Measurements from ENCODE around the gene PI3.
"Not testable (repeated sequence)": the region's sequence is repeated elsewhere in the genome, so short reads cannot be mapped to it uniquely, and the experiment has no call there.

Gene PI3, protein sequence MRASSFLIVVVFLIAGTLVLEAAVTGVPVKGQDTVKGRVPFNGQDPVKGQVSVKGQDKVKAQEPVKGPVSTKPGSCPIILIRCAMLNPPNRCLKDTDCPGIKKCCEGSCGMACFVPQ

DNA sequence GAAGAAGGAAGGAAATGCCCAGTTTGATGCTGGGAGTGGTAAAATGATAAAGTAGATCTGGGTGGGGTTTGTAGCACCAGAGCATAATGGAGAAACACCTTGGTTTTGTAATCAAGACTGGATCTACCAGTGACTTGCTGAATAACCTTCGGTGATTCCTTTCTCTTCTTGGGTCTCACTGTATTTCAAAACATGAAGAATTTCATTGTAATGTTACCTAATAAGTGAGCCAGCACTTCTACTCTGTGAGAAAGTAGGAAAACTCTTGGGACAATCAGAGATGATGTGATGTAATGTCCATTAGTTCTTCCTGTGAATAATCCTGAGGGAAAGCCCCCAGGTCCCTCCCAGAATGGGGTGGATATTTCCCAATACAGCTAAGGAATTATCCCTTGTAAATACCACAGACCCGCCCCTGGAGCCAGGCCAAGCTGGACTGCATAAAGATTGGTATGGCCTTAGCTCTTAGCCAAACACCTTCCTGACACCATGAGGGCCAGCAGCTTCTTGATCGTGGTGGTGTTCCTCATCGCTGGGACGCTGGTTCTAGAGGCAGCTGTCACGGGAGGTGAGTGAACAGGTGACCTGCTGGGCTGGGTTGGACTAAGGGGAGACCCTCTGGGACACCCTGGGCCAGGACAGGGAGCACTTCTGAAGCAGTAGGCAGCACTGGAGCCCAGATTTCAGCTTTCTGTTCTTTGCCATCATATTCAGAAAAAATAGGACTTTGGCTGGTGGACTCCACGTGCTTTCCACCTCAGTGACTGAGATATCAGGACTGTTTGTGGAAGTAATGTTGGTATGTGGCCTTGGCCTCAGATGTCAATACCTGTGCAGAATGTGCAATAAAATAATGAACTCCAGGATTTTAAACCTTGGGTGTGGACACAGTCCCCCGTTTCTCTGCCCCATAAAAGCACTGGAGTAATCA, at the start of gene PI3:
Gene PI3, plus strand, starts transcription at position 469 of the 931 bp plus-strand sequence. Its CDS starts 21 bp downstream, at position 490.
- DNase-seq (ENCODE audit: low read depth): no peak

DNA sequence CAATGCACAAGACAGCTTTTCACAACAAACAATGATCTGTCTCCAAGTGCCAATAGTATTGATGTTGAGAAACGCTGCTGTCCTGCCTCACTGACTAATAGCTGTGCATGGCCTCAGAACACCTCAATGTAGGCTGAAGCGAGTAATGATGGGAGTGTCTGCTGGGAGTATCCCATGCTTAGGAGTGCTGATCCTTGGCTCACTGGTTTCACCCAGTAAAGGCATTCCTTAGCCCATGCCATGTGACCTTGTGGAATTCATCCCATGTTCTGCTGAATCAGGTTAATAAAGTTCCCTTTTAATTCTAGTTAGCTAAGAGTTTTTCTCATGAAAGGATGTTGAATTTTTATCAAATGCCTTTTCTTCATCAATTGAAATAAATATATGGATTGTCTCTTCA, 46.6 kb upstream of the PI3 start:
- peak; percentile 24 for DNase-seq (ENCODE audit: low read depth)

- DNase-seq (ENCODE audit: low read depth): no peak
Observed at GRCh38 chr20:45136911-45137310, 37.8 kb upstream of the PI3 start.

DNA sequence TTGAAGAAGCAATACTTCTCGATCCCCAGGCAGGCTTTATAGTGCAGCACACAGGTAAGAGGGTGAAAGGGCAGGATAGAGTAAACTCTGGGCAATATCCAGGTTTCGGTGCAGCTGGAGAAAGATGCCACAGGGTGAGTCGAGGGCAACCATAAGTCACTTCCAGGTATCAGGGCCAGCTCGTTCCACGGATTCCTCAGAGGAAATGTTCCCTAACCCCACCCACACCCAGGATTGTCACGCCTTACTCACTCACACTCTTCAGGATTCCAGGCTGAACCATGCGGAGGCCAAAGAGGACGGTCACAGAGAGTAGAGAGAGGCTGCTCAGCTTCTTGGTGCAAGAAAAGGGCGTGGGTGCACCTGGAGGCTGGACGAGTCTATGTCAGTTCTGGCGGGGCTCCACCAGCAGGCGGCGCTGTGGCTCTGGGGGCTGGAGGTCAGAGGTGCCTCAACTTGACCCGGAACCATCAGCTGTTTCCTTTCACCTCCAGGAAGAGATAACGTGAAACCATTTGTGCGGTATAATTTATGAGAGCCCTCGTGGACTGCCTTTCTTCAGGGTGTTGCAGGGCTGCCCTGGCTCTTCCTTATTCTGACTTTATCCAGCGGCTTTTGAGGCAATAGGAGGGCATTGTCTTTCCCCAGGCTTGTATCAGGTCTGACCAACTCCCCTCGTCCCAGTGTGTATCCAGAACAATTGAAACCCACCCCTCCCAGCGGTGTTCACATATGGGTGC, 36.0 kb upstream of the PI3 start:
- no peak for DNase-seq (ENCODE audit: low read depth)

DNA sequence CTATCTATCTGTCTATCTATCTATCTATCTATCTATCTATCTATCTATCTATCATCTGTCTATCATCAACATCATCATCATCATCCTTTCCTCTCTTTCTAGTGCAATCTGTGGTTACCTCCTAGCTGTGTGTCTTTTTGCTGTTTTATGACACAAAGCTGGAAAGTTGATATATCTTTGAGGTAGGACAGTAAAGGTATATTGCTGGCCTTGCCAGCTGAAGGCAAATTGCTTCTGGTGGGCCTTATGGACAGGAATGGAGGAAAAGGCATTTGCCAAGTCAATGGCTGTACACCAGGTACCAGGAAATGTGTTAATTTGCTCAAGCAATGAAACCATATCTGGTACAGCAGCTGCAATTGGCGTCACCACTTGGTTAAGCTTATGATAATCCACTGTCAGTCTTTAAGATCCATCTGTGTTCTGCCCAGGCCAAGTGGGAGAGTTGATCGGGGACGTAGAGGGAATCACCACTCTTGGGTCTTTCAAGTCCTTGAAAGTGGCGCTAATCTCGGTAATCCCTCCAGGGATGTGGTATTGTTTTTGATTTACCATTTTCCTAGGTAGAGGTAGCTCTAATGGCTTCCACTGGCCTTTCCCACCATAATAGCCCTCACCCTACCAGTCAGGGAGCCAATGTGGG, 34.8 kb upstream of the PI3 start:
- DNase-seq (ENCODE audit: low read depth): not testable (repeated sequence)

DNA sequence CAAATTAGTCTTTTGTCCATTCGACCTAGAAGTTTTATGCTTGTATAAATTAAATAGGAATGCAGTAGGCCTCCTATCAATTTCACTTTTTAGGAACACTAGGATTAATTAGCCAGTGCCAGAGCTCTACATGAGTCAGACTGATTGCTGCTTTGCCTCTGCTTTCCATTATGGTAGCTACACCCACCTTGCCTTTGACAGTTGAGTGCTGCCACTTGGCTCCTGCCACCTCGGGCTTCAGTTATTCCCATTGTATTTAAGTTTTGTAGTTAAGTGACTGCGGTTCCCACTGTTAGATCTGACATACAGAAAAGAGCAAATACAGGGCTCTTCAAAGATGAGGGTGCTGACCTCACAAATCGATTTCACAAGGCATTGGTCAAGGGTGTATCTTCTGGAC, 33.9 kb upstream of the PI3 start:
- DNase-seq (ENCODE audit: low read depth): no peak

DNA sequence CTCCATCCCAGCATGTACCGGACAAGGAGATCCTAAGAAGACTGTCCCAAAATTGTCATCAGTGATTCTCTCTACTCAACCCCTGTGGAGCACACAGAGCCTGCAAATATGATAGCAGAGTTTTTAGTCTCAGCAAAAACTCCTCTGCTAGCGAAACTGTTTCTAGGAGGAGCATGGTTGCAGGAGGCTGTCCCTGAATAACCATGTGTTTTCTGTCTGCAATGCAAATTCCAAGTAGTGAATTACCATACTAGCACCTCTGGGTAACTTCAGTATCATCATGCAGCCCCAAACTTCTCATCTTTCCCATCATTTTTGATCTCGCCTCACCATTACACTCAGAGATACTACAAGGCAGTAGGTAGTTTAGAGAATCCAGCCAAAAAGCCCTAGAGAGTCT, 25.6 kb upstream of the PI3 start:
- DNase-seq (ENCODE audit: low read depth): no peak

DNA sequence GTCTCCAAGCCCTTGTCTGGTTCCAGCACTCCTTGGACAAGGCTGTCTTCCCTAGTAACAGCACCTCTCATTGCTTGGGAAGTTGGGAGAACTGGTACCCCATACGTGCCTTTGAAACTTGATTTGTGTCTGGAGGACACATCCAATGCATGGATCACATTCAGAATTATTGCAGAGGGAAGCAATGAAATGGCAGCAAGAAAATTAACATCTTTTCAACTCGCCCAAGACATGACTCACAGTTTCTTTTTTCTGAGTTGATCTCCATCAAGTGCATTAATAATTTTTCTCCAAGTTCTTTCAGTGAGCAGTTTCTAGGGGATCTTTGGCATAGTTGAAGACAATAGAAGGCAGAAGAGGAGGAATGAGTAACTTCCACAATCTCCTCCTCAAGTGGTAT, 22.3 kb upstream of the PI3 start:
- DNase-seq (ENCODE audit: low read depth): no peak

DNA sequence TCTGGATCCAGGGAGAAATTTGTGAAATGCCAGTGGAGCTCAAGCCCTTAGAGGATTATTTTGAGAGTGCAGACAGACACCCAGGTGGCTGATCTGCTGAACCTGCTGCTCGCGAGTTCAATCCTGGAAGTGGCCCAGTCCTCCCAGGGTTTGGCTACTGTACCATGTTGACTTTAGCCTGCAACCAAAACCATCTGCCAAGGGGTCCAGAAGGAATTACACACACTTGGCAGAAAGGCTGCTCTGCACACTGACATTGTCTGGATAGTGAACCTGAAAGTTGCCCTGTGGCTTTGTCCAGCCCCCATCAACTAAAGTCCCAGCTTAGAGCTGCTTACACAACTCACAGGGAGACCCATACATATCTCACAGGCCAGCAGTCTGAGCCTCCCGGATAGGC, 21.6 kb upstream of the PI3 start:
- DNase-seq (ENCODE audit: low read depth): no peak

GRCh38 chr20:45153752-45154151, 20.9 kb upstream of the PI3 start:
- DNase-seq (ENCODE audit: low read depth): no peak

- DNase-seq (ENCODE audit: low read depth): no peak
Observed at GRCh38 chr20:45154183-45154582, 20.5 kb upstream of the PI3 start.

- not testable (repeated sequence) for DNase-seq (ENCODE audit: low read depth)
Observed at GRCh38 chr20:45154794-45155193, 19.9 kb upstream of the PI3 start.

GRCh38 chr20:45156713-45157112, 18.0 kb upstream of the PI3 start:
- DNase-seq (ENCODE audit: low read depth): no peak

- DNase-seq (ENCODE audit: low read depth): peak; percentile 19
Observed at GRCh38 chr20:45157962-45158361, 16.7 kb upstream of the PI3 start.

- no peak for DNase-seq (ENCODE audit: low read depth)
Observed at GRCh38 chr20:45163083-45163803, 11.5 kb upstream of the PI3 start.

- DNase-seq (ENCODE audit: low read depth): no peak
Observed at GRCh38 chr20:45164906-45165305, 9.8 kb upstream of the PI3 start.

DNA sequence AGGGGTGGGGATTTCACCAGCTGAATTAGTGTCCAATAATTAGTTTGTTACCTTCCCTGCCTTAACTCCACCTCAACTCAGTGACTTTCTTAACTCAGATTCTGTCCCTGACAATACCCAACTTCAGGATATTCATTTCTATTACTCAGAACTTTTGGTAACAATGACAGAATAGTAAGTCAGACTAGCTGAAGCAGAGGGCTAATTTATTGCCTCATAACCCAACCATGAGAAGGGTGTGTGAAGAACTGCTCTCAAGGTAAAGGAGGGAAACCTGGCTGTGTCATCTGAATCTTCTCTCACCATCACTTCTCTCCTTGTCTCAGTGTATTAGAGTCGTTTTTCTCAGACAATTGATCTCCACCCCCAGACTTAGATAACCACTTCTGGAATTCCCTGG, 1.2 kb upstream of the PI3 start:
- DNase-seq (ENCODE audit: low read depth): no peak

DNA sequence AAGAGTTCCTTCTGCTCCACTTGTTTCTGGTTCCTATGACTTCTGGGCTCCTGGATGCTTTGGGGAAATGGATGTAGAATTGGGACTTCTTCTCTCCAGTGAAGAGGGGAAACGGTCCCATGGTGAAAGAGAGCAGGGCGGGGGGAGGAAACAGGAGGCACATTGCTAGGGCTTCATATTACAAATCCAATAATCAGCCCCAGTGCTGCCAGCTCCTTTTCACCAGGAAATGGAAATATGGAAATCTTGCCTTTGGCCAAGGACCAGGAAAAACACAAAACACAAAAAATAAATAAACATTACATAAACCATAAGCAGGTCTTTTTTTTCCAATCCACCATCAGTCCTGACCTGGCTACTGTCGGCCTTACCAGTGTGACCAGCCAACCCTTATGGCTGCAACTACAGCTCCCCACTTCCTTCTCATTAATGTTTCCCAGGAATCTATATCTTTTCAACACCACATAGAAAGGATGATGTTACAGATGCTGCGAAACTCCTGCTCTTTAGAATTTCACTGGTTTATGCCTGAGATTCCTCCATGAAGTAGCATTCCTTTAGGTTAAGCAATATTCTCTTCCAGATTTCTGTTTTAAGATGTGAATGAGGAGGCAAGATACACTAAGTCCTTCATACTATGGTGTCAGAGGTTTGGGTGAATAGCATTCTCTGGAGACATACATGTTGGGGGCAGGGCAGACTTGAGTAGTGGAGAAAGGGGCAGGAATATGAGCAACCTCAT, 2.0 kb downstream of the PI3 start:
- DNase-seq (ENCODE audit: low read depth): no peak

GRCh38 chr20:45179166-45179565, 4.5 kb downstream of the PI3 start:
- no peak for DNase-seq (ENCODE audit: low read depth)

DNA sequence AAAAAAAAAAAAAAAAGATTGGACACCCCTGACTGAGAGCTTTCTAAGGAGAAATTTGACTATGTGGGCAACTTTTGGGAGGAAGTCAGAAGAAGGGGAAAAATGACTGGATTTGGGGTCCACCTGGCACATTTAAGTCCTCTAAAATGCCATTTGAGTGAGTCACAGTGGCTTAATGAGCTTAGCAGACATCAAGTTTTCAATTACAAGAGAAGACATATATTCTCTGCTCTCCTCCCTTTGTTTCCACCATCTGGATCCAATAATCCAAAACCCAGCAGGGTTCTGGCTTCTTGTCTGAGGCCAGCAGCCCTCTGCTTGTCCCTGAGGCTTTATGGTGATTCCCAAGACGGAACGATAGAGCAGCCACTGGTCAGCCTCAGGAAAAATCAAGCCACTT, 6.9 kb downstream of the PI3 start:
- DNase-seq (ENCODE audit: low read depth): no peak

GRCh38 chr20:45183084-45183483, 8.4 kb downstream of the PI3 start:
- DNase-seq (ENCODE audit: low read depth): no peak

Measured in HS-27A (cell line).